ENCODE data around the gene UGT1A10.
"Not testable (repeated sequence)": the region's sequence is repeated elsewhere in the genome, so short reads cannot be mapped to it uniquely, and the experiment has no call there.

Gene UGT1A10

DNA sequence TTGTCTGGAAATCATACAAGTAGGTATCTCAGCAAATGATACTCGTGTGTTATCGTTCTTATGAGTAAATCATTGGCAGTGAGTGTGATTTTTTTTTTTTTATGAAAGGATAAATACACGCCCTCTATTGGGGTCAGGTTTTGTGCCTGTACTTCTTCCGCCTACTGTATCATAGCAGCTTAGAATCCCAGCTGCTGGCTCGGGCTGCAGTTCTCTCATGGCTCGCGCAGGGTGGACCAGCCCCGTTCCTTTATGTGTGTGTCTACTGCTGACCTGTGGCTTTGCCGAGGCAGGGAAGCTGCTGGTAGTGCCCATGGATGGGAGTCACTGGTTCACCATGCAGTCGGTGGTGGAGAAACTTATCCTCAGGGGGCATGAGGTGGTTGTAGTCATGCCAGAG, at the start of gene UGT1A10:
UGT1A10 (plus strand) TSS at position 143 of the 400 bp plus-strand sequence; CDS start at position 218, 75 bp downstream.
- not testable (repeated sequence) for DNase-seq

- no peak for DNase-seq
Measured at GRCh38 chr2:233588400-233588799, 47.8 kb upstream of the UGT1A10 start.

DNA sequence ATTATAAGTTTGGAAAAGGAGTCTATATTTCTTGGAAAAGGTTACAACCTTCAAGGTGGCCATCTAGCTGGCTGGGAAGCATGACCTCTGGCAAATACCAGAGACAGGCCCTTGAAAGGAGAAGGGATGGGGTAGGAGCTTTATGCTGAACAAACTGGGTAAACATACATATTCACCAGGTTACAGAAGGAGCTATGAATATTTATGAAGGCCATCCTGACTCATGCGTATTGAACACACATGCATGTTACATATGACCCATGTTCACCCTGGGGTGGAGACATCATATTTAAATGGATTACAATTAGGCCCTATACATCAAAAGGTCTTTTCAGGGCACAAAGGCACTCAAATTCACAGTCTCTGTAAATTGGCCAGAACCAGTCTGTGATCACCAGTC, 43.5 kb upstream of the UGT1A10 start:
- DNase-seq = not testable (repeated sequence)

GRCh38 chr2:233593201-233593600, 43.0 kb upstream of the UGT1A10 start:
- DNase-seq = no peak

DNA sequence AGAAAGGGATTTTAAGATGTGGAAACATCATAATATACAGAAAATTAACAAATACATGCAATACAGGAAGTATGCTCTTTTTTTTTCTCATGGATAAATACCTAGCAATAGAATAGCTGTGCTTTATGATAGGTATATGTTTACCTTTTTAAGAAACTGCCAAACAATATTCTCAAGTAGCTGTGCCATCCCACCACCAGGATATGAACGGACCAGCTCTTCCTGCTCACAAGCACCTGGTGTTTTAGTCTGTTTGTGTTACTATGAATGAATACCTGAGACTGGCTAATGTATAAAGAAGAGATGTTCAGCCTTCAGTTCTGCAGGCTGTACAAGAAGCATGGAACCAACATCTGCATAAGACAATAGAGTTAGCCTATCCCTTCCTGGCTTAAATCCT, 38.7 kb upstream of the UGT1A10 start:
- DNase-seq = no peak

- DNase-seq = no peak
Measured at GRCh38 chr2:233598952-233599351, 37.3 kb upstream of the UGT1A10 start.

DNA sequence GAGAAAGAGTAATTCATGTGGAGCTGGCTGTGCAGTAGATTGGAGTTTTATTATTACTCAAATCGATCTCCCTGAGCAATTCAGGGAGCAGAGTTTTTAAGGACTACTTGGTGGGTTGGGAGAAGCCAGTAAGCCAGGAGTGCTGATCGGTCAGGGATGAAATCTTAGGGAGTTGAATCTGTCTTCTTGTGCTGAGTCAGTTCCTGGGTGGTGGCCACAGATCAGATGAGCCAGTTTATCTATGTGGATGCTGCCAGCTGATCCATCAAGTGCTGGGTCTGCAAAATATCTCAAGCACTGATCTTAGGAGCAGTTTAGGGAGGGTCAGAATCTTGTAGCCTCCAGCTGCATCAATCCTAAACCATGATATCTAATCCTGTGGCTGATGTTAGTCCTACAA, 35.9 kb upstream of the UGT1A10 start:
- DNase-seq = no peak

GRCh38 chr2:233602076-233602475, 34.2 kb upstream of the UGT1A10 start:
- DNase-seq = no peak

- DNase-seq = no peak
Measured at GRCh38 chr2:233603520-233603919, 32.7 kb upstream of the UGT1A10 start.

DNA sequence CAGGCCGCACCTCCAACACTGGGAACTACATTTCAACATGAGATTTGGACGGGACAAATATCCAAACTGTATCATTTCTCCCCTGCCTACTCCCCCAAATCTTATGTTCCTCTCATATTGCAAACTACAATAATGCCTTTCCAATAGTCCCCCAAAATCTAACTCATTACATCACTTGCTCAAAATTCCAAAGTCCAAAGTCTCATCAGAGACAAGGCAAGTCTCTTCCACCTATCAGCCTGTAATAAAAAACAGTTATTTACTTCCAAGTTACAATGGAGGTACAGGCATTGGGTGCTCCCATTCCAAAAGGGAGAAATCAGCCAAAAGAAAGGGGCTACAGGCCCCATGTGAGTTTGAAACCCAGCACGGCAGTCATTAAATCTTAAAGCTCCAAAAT, 31.4 kb upstream of the UGT1A10 start:
- no peak for DNase-seq

GRCh38 chr2:233605680-233606079, 30.6 kb upstream of the UGT1A10 start:
- no peak for DNase-seq

GRCh38 chr2:233611284-233611683, 25.0 kb upstream of the UGT1A10 start:
- DNase-seq = no peak

GRCh38 chr2:233617476-233617875, 18.8 kb upstream of the UGT1A10 start, which contains the start of gene UGT1A8:
UGT1A8 (plus strand) TSS chr2:233617633; CDS start chr2:233617708, 75 bp downstream.
- DNase-seq = not testable (repeated sequence)

DNA sequence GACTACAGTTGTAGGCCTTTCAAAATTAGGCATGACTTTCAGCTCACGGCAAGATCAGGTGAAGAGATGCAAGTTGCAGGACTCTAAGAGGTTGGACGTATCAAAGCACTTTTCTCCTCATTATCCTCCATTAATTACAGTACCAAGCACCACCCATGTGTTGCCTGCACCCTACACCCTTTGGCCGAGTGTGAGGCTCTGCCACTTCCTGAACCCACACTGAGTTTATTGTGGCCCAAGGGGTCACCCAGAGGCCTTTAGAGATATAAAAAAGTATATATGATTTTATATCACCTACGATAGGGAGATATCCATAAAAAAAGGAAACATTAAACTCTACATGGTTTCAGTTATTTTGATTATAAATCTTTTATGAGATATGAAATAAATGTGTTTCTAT, 16.0 kb upstream of the UGT1A10 start:
- DNase-seq = no peak

- not testable (repeated sequence) for DNase-seq
Measured at GRCh38 chr2:233621863-233622262, 14.4 kb upstream of the UGT1A10 start.

DNA sequence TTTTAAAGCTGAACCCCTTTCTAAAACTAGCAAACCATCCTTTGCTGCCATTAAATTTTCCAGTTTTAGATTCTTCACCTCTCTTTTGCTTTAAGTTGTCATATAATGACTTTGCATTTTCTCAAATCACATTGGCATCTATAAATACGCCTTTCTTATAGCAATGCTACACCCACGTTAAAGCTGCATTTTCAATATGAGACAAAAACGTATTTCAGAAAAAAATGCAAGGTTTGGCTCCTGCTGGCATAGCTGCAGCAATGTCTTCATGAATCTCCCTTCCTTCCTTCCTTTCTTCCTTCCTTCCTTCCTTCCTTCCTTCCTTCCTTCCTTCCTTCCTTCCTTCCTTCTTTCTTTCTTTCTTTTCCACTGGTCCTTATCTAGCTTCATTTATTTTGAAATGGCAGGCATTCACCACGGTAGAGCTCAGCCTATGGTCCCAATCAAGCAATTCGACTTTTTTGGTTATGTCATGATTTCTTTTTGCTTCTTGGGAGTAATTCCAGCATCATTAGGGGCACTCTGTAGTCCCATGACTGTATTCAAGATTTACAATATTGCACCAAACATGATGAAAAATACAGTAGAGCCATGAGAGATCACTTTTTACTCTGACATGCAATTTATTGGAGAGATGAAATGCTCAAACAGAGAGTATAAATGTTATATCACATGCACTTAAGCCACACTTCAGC, 8.8 kb upstream of the UGT1A10 start:
- no peak for DNase-seq

- no peak for DNase-seq
Measured at GRCh38 chr2:233638836-233639235, 2.6 kb downstream of the UGT1A10 start.

GRCh38 chr2:233639860-233640259, 3.6 kb downstream of the UGT1A10 start:
- DNase-seq = no peak

- DNase-seq = peak; percentile 2
Measured at GRCh38 chr2:233643128-233643527, 6.9 kb downstream of the UGT1A10 start.

DNA sequence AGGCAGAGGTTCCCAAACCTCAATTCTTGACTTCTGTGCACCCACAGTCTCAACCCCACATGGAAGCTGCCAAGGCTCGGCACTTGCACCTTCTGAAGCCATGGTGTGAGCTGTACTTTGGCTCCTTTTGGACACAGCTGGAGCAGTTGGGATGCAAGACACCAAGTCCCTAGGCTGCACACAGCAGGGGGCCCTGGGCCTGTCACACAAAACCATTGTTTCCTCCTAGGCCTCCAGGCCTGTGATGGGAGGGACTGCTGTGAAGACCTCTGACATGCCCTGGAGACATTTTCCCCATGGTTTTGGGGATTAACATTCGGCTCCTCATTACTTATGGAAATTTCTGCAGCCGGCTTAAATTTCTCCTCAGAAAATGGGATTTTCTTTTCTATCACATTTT, 9.8 kb downstream of the UGT1A10 start:
- DNase-seq = not testable (repeated sequence)

- DNase-seq = no peak
Measured at GRCh38 chr2:233650981-233651380, 14.7 kb downstream of the UGT1A10 start.

DNA sequence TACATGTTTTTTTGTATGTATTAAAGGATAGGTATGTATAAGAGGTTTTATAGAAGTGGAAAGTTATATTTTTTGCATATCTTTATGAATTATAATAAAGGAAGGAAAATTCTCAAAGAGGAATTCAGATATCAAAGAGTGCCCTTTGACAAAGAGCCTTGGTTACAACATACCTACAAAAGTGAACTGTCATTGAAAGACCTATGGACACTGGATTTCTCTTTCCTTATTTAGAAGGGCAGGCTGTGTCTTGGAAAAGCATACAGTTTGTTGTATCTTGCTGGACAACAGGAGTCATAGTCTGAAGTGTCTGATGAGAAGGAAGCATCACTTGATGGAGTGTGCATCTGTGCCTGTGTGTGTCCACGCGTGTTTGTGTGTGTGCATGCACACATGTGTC, 15.2 kb downstream of the UGT1A10 start:
- no peak for DNase-seq

- DNase-seq = no peak
Measured at GRCh38 chr2:233654501-233654900, 18.3 kb downstream of the UGT1A10 start.

DNA sequence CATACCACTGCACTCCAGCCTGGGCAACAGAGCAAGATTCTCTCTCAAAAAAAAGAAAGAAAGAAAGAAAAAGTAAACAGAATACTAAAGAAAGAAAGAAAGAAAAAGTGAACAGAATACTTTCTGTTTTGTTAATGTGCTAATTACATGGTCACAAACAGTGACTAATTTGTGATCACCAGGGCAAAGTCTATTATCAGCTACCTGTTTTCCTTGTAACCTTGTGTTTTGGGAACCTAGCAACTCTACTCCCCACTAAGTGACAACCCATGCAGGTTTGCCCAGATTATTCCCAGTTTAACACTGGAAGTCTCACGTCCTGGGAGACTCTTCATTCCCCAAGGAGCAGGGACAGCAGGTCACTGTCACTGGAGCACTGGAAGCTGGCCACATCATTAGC, 18.8 kb downstream of the UGT1A10 start:
- no peak for DNase-seq

GRCh38 chr2:233655943-233656342, 19.7 kb downstream of the UGT1A10 start:
- not testable (repeated sequence) for DNase-seq

Data from EL (cell line).